K562 (cell line): ENCODE results near the gene PTGIS. TPM values are rescaled to one million over a fixed set of nuclear protein-coding genes. Genes with fewer than 3 reads are reported as not detected.

Source experiments
- ATAC-seq: fragments of 200-7000 bp; cut with Tn5 transposase; 3 replicates; pipeline ENCODE4 v1.9.1; 2020; ENCODE audit warnings: moderate library complexity
- BruUV-seq: library from RNA; stranded (reverse); fragments of 400-500 nt; replicated peaks from 2 replicates; lab custom pipeline; 2021; lab: Mats Ljungman, UMichigan
- CTCF ChIA-PET: fragments of 300-600 bp; formaldehyde crosslinking; extraction: SDS; loops from one replicate; lab custom pipeline; 2021; ENCODE audit warnings: low intra/inter-chr PET ratio; lab: Yijun Ruan, JAX
- POLR2A ChIA-PET: fragments of 300-600, 350-650 bp; sonication (Branson Sonifier 250); formaldehyde crosslinking; extraction: SDS; loops from one replicate; lab custom pipeline; 2021; ENCODE audit warnings: antibody characterized with exemption, inconsistent platforms; lab: Yijun Ruan, JAX
- DNase-seq, 4 experiments: peaks; one replicate each; pipeline versions ENCODE4 v3.0.0 to v3.0.0-alpha.2; 2011 to 2018; ENCODE audit warnings: low spot score in 3 of 4, mixed read lengths in 3 of 4; ENCODE audit errors: extremely low read depth in 1 of 4
- FAIRE-seq: peaks from 2 replicates; lab custom pipeline; 2011; peaks lifted over from hg19 to GRCh38; lab: Jason Lieb, UNC
- H2AFZ ChIP-seq: 2 replicates; pipeline ENCODE4 v1.6.0; 2011; ENCODE audit warnings: low read depth, low read length, control low read depth, inconsistent platforms
- H3K27ac ChIP-seq: fragments of 200-600 bp; 3 replicates; pipeline ENCODE4 v1.8.0; 2011; ENCODE audit warnings: low read depth, mild to moderate bottlenecking, control low read depth, inconsistent platforms, low read length, moderate library complexity, mixed read lengths; ENCODE audit errors: extremely low read depth
- H3K27me3 ChIP-seq, 2 experiments: fragments of 300-600 bp in 1 of 2; 2 replicates in 1 of 2; 3 replicates in 1 of 2; pipeline versions ENCODE4 v1.6.0 to v1.8.0; 2011; ENCODE audit warnings: inconsistent platforms in 2 of 2, low read length in 2 of 2, mild to moderate bottlenecking in 1 of 2, mixed read lengths in 1 of 2, moderate library complexity in 1 of 2; ENCODE audit not compliant: control insufficient read depth in 2 of 2, insufficient read depth in 2 of 2
- H3K36me3 ChIP-seq: fragments of 300-600 bp; 3 replicates; pipeline ENCODE4 v1.8.0; 2011; ENCODE audit warnings: mild to moderate bottlenecking, low read length, inconsistent platforms; ENCODE audit not compliant: control insufficient read depth, insufficient read depth
- H3K4me1 ChIP-seq, 2 experiments: fragments of 200-600 bp in 1 of 2; replicated peaks in 1 of 2; 2 replicates in 1 of 2; 3 replicates in 1 of 2; pipeline versions ENCODE4 v1.5.1 to v1.8.0; 2011; ENCODE audit warnings: inconsistent platforms in 2 of 2, low read length in 2 of 2, mild to moderate bottlenecking in 1 of 2, mixed read lengths in 1 of 2, moderate library complexity in 1 of 2; ENCODE audit not compliant: control insufficient read depth in 2 of 2, insufficient read depth in 2 of 2
- H3K4me2 ChIP-seq: 2 replicates; pipeline ENCODE4 v1.6.1; 2011; ENCODE audit warnings: low read length, control low read depth, inconsistent platforms, mixed read lengths; ENCODE audit not compliant: insufficient read depth
- H3K4me3 ChIP-seq: fragments of 200-600 bp; sonication (generic), shearing (Covaris generic); 2 replicates; pipeline ENCODE4 v1.5.1; 2016; ENCODE audit warnings: control low read depth, inconsistent platforms
- H3K79me2 ChIP-seq: fragments of 200-600 bp; 3 replicates; pipeline ENCODE4 v1.8.0; 2011; ENCODE audit warnings: low read length, inconsistent platforms; ENCODE audit not compliant: control insufficient read depth, insufficient read depth
- H3K9ac ChIP-seq, 2 experiments: 2 replicates each; pipeline versions ENCODE4 v1.6.0 to v1.6.1; 2011; ENCODE audit warnings: low read depth in 2 of 2, low read length in 2 of 2, control low read depth in 1 of 2, inconsistent platforms in 1 of 2, mild to moderate bottlenecking in 1 of 2, mixed read lengths in 1 of 2; ENCODE audit not compliant: insufficient read depth in 1 of 2
- H3K9me1 ChIP-seq: one replicate; pipeline ENCODE4 v1.6.0; 2011; ENCODE audit warnings: inconsistent platforms, mild to moderate bottlenecking, low read length, moderate library complexity; ENCODE audit not compliant: control insufficient read depth, insufficient read depth
- H3K9me3 ChIP-seq: replicated peaks from 2 replicates; pipeline ENCODE4 v1.5.1; 2011; ENCODE audit warnings: low read depth, low read length, inconsistent platforms; ENCODE audit not compliant: control insufficient read depth, insufficient read depth
- H4K20me1 ChIP-seq: replicated peaks from 2 replicates; pipeline ENCODE4 v1.6.1; 2011; ENCODE audit warnings: low read length, inconsistent platforms, mixed read lengths; ENCODE audit not compliant: control insufficient read depth, insufficient read depth
- ADNP ChIP-seq: fragments of 200-800 bp; sonication (Bioruptor generic); IDR thresholded peaks from 2 replicates; pipeline ENCODE4 v1.6.1; 2016; ENCODE audit warnings: missing genetic modification characterization, missing compliant biosample characterization
- CBX2 ChIP-seq: fragments of 200-600 bp; sonication (generic); IDR thresholded peaks from one replicate; pipeline ENCODE4 v1.6.1; 2012; ENCODE audit warnings: mild to moderate bottlenecking, low read length, inconsistent platforms; ENCODE audit not compliant: insufficient read depth, poor library complexity, severe bottlenecking
- CEBPG ChIP-seq, 3 experiments: fragments of 200-800 bp in 1 of 3; sonication (Bioruptor generic) in 1 of 3; sonication (generic) in 1 of 3; formaldehyde crosslinking in 1 of 3; IDR thresholded peaks in 2 of 3; conservative IDR thresholded peaks in 1 of 3; 2 replicates each; pipeline versions ENCODE4 v1.6.1 to v1.8.0; 2016 to 2022; ENCODE audit warnings: missing compliant biosample characterization in 2 of 3, missing genetic modification characterization in 2 of 3, mild to moderate bottlenecking in 1 of 3, missing genetic modification reagents in 1 of 3
- FOXO4 ChIP-seq: fragments of 450-650 bp; formaldehyde crosslinking; IDR thresholded peaks from 2 replicates; pipeline ENCODE4 v1.4.0; 2020; ENCODE audit warnings: mild to moderate bottlenecking, moderate library complexity
- FOXP1 ChIP-seq: sonication (generic); formaldehyde crosslinking; IDR thresholded peaks from 2 replicates; pipeline ENCODE4 v1.8.0; 2022; ENCODE audit warnings: mild to moderate bottlenecking, missing genetic modification reagents
- GATA2 ChIP-seq: sonication (generic); formaldehyde crosslinking; IDR thresholded peaks from 2 replicates; pipeline ENCODE4 v1.4.0; 2020; ENCODE audit warnings: mild to moderate bottlenecking, missing genetic modification reagents
- HNRNPUL1 ChIP-seq: fragments of 200-400 bp; formaldehyde crosslinking; IDR thresholded peaks from 2 replicates; pipeline ENCODE4 v1.6.1; 2017; ENCODE audit warnings: low read length
- MECOM ChIP-seq: fragments of 250-450 bp; sonication (Bioruptor Pico); IDR thresholded peaks from 2 replicates; pipeline ENCODE4 v1.8.0; 2022; ENCODE audit warnings: inconsistent platforms
- POLR2G ChIP-seq: fragments of 200-400 bp; formaldehyde crosslinking; IDR thresholded peaks from 2 replicates; pipeline ENCODE4 v1.6.1; 2017; ENCODE audit warnings: low read depth, mild to moderate bottlenecking, antibody characterized with exemption, low read length, moderate library complexity
- TEAD4 ChIP-seq, 2 experiments: sonication (generic) in 1 of 2; formaldehyde crosslinking in 1 of 2; IDR thresholded peaks; 2 replicates each; pipeline versions ENCODE4 v1.6.1 to v1.8.0; 2012 to 2022; ENCODE audit warnings: borderline replicate concordance in 1 of 2, inconsistent platforms in 1 of 2, low read length in 1 of 2, mild to moderate bottlenecking in 1 of 2, missing genetic modification reagents in 1 of 2
- ZNF124 ChIP-seq: sonication (generic); formaldehyde crosslinking; IDR thresholded peaks from 2 replicates; pipeline ENCODE4 v1.8.1; 2022; ENCODE audit warnings: missing genetic modification reagents
- ZZZ3 ChIP-seq: fragments of 450-650 bp; IDR thresholded peaks from 2 replicates; pipeline ENCODE4 v1.6.1; 2016; ENCODE audit warnings: antibody characterized with exemption, mild to moderate bottlenecking, moderate library complexity
- WGBS: fragments of 100-300 bp; shearing (Covaris generic); methylation state at CpG from one replicate; pipeline ENCODE4 v1.1.6; 2016; ENCODE audit warnings: low coverage, mixed read lengths; ENCODE audit not compliant: insufficient coverage; ENCODE audit errors: missing lambda C conversion rate; 5-methylcytosine and 5-hydroxymethylcytosine counted together
- in situ Hi-C: fragments of 300-500 bp; cut with MboI; formaldehyde crosslinking; loops from 4 replicates; pipeline ENCODE4 v1.15.0; 2018; ENCODE audit warnings: inconsistent platforms, mixed read lengths
- intact Hi-C: fragments of 100-400 bp; cut with micrococcal nuclease; formaldehyde crosslinking; loops from 2 replicates; pipeline ENCODE4 v1.14.2; 2022
- polyA plus RNA-seq, 8 experiments: library from polyadenylated mRNA; depleted of rRNA in 4 of 8; stranded (reverse) in 5 of 8; unstranded in 3 of 8; fragments of >200 nt; fragmentation: Nextera tagmentation in 2 of 8; fragmentation: Illumina TruSeq in 1 of 8; extraction: Ambion mirVana in 2 of 8; extraction: Trizol in 1 of 8; gene quantifications; 2 replicates each; pipeline versions ENCODE4 v1.2.1 to v1.2.3, GENCODE V29; 2011 to 2014; ENCODE audit warnings: inconsistent platforms in 1 of 8, missing spikeins in 1 of 8
- total RNA-seq, 7 experiments: library from RNA; depleted of rRNA in 6 of 7; stranded (reverse); fragments of >200 nt in 6 of 7; fragmentation: Illumina TruSeq in 2 of 7; extraction: Trizol in 2 of 7; gene quantifications; 2 replicates each; pipeline versions ENCODE4 v1.2.1 to v1.2.3, GENCODE V29; 2011 to 2021; ENCODE audit warnings: low replicate concordance in 1 of 7
- TF ChIP-seq, protein P1 (sequence below): fragments of 450-650 bp; IDR thresholded peaks from 2 replicates; pipeline ENCODE4 v1.6.1; 2016; ENCODE audit warnings: low read depth, mild to moderate bottlenecking, moderate library complexity

The PTGIS gene
- total and polyA plus RNA-seq, 9 of the 15 experiments (the other 6 are each of a cell fraction or from before 2014, with no cell fraction given), result not detected

GRCh38 chr20:49519212-49519712 lies 48.7 kb downstream of the PTGIS start:
- Histone ChIP-seq H3K36me3 (no peaks in the 10 kb centered on the region), H3K9me1 (no peaks in the 10 kb centered on the region), H3K9me3 (no peaks in the 10 kb centered on the region), H3K4me1 (no peaks in the 10 kb centered on the region), H3K9ac (no peak overlapping the region), H3K27ac (no peak overlapping the region), H2AFZ (no peak overlapping the region), H3K79me2 (no peaks in the 10 kb centered on the region), H4K20me1 (peaks cover 2% of the 10 kb centered on the region; the same call in 1 of the 2 replicates), H3K4me3 (no peak overlapping the region), H3K4me2 (no peak overlapping the region), H3K27me3 (peaks cover 6 to 31% of the 10 kb centered on the region in 2 experiments; a peak in 2 of 5 replicates)
- BruUV-seq, result no TSS peak
- DNase-seq, result no peak
- 0% methylated on average over 4 of the region's 4 CpGs for WGBS
- TF ChIP-seq ADNP (tag) (no peak), GATA2 (no peak), CBX2 (no peak), ZZZ3 (no peak), TEAD4 (IDR thresholded peaks at IDR 0.05; ENCODE audit: low read length) (no peak), TEAD4 (CRISPR knock-in tag; IDR thresholded peaks at IDR 0.05; ENCODE audit: borderline replicate concordance) (no peak), ZNF124 (CRISPR knock-in tag) (no peak), HNRNPUL1 (no peak), MECOM (no peak), POLR2G (no peak), FOXO4 (CRISPR knock-in tag) (no peak), CEBPG (CRISPR knock-in tag; IDR thresholded peaks at IDR 0.05) (no peak), CEBPG (tag; conservative IDR thresholded peaks at IDR 0.05 in 1 of 2, IDR thresholded peaks at IDR 0.05 in 1 of 2) (no peak), FOXP1 (CRISPR knock-in tag) (no peak)
- TF ChIP-seq, protein P1, sequence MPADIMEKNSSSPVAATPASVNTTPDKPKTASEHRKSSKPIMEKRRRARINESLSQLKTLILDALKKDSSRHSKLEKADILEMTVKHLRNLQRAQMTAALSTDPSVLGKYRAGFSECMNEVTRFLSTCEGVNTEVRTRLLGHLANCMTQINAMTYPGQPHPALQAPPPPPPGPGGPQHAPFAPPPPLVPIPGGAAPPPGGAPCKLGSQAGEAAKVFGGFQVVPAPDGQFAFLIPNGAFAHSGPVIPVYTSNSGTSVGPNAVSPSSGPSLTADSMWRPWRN, result no peak
- POLR2A ChIA-PET, result no interaction called here
- no peak for ATAC-seq
- FAIRE-seq, result no peak
- CTCF ChIA-PET, result no interaction called here
- intact Hi-C loops, result no loop called here
- in situ Hi-C loops, result loop anchor here (10.0 kb wide), 1 partner anchor 184 kb away; no protein-coding TSS in a partner anchor
